HFFc6 (cell line): Measurements from ENCODE around the gene SULT1A1. TPM values are rescaled to one million over a fixed set of nuclear protein-coding genes. Genes with fewer than 3 reads are reported as not detected.
A peak's percentile ranks its signal among the peaks of the same experiment; 100 is the strongest.
"Not testable (repeated sequence)": the region's sequence is repeated elsewhere in the genome, so short reads cannot be mapped to it uniquely, and the experiment has no call there.

Source experiments
- DNase-seq: peaks from one replicate; pipeline ENCODE4 v3.0.0-alpha.2; 2018
- H3K27ac Mint-ChIP-seq: 2 replicates; pipeline ENCODE4 v1.8.0; 2020; ENCODE audit warnings: mild to moderate bottlenecking, mixed read lengths
- H3K27me3 Mint-ChIP-seq: 2 replicates; pipeline ENCODE4 v1.8.0; 2021; ENCODE audit warnings: mild to moderate bottlenecking, moderate library complexity, mixed read lengths; ENCODE audit not compliant: insufficient read depth
- H3K36me3 Mint-ChIP-seq: 2 replicates; pipeline ENCODE4 v1.8.0; 2021; ENCODE audit warnings: low read depth, mixed read lengths
- H3K4me1 Mint-ChIP-seq: 2 replicates; pipeline ENCODE4 v1.8.0; 2020; ENCODE audit warnings: low read depth, mixed read lengths
- H3K4me3 Mint-ChIP-seq: 2 replicates; pipeline ENCODE4 v1.8.0; 2020; ENCODE audit warnings: mild to moderate bottlenecking, moderate library complexity, mixed read lengths
- H3K9me3 Mint-ChIP-seq: 2 replicates; pipeline ENCODE4 v1.8.0; 2020; ENCODE audit warnings: mild to moderate bottlenecking, mixed read lengths
- CTCF ChIP-seq: fragments of 200-600 bp; sonication (generic); IDR thresholded peaks from 2 replicates; pipeline ENCODE4 v1.5.0; 2021; ENCODE audit warnings: antibody characterized with exemption, mild to moderate bottlenecking
- long read RNA-seq: library from polyadenylated mRNA; unstranded; transcript quantifications from one replicate; pipeline ENCODE4 v2.0.0, GENCODE V29; 2019
- total RNA-seq, 6 experiments: library from RNA; stranded (reverse); fragmentation: NEBNext Ultra II Directional; extraction: Animal tissue kit (Norgen Biotek cat#: 25700); gene quantifications; 2 replicates in 1 of 6; 3 replicates in 5 of 6; pipeline ENCODE4 v1.2.3, GENCODE V29; 2021

The SULT1A1 gene
- total RNA-seq: under 1 TPM in 3 of 6 experiments, not detected in 3; 0.17 to 0.30 (median 0.18) TPM
- long read RNA-seq: 0 reads

GRCh38 chr16:28609631-28610594 is at the start of gene SULT1A1:
Gene SULT1A1, minus strand, starts transcription at chr16:28610044. Its CDS starts 1,189 bp downstream, at chr16:28608855.
- no peak for TF ChIP-seq CTCF
- no peaks in the 10 kb centered on the region for H3K4me1 Mint-ChIP-seq
- DNase-seq: no peak
- H3K27me3 Mint-ChIP-seq: peaks cover 37% of the 10 kb centered on the region
- no peak within 1 kb of the TSS for H3K27ac Mint-ChIP-seq
- no peaks in the 10 kb centered on the region for H3K9me3 Mint-ChIP-seq
- H3K4me3 Mint-ChIP-seq: no peak within 1 kb of the TSS
- no peaks in the 10 kb centered on the region for H3K36me3 Mint-ChIP-seq

GRCh38 chr16:28639959-28640358 is 30.1 kb upstream of the SULT1A1 start:
- peaks cover 12% of the 10 kb centered on the region for H3K4me1 Mint-ChIP-seq
- not testable (repeated sequence) for H3K36me3 Mint-ChIP-seq, H3K9me3 Mint-ChIP-seq

GRCh38 chr16:28638359-28638758 is 28.5 kb upstream of the SULT1A1 start:
- H3K27ac Mint-ChIP-seq, H3K9me3 Mint-ChIP-seq, DNase-seq, H3K36me3 Mint-ChIP-seq, H3K27me3 Mint-ChIP-seq, H3K4me3 Mint-ChIP-seq: not testable (repeated sequence)
- H3K4me1 Mint-ChIP-seq: peaks cover 12% of the 10 kb centered on the region

More at GRCh38 chr16:28639959-28640358, 30.1 kb upstream of the SULT1A1 start:
- H3K27me3 Mint-ChIP-seq, H3K4me3 Mint-ChIP-seq, DNase-seq, H3K27ac Mint-ChIP-seq: not testable (repeated sequence)

GRCh38 chr16:28637765-28638164 is 27.9 kb upstream of the SULT1A1 start, which contains the start of gene NPIPB8:
Gene NPIPB8, plus strand, starts transcription at chr16:28638065. Its CDS starts 296 bp downstream, at chr16:28638361.
- not testable (repeated sequence) for DNase-seq, H3K27ac Mint-ChIP-seq, H3K27me3 Mint-ChIP-seq, H3K36me3 Mint-ChIP-seq, H3K9me3 Mint-ChIP-seq, H3K4me3 Mint-ChIP-seq
- peaks cover 12% of the 10 kb centered on the region for H3K4me1 Mint-ChIP-seq

- not testable (repeated sequence) for H3K27ac Mint-ChIP-seq, H3K9me3 Mint-ChIP-seq, H3K4me3 Mint-ChIP-seq, H3K36me3 Mint-ChIP-seq
- Mint-ChIP-seq H3K4me1 (peaks cover 12% of the 10 kb centered on the region), H3K27me3 (peaks cover 12% of the 10 kb centered on the region)
- peak; percentile 69 for DNase-seq
Measured at GRCh38 chr16:28636093-28636823, 26.4 kb upstream of the SULT1A1 start.

GRCh38 chr16:28630905-28631304 is 21.1 kb upstream of the SULT1A1 start:
- peaks cover 17% of the 10 kb centered on the region for H3K27me3 Mint-ChIP-seq
- H3K36me3 Mint-ChIP-seq, DNase-seq, H3K4me1 Mint-ChIP-seq, H3K4me3 Mint-ChIP-seq, H3K27ac Mint-ChIP-seq, H3K9me3 Mint-ChIP-seq: not testable (repeated sequence)

- no peak for DNase-seq
- Mint-ChIP-seq H3K9me3 (no peaks in the 10 kb centered on the region; the same call in 1 of the 2 replicates), H3K36me3 (no peaks in the 10 kb centered on the region), H3K4me1 (no peaks in the 10 kb centered on the region), H3K27me3 (peaks cover 35% of the 10 kb centered on the region), H3K27ac (no peak overlapping the region), H3K4me3 (no peak overlapping the region)
- TF ChIP-seq CTCF: no peak
Measured at GRCh38 chr16:28623172-28623711, 13.4 kb upstream of the SULT1A1 start.

GRCh38 chr16:28622532-28623171 is 12.8 kb upstream of the SULT1A1 start:
- not testable (repeated sequence) for H3K4me1 Mint-ChIP-seq, H3K9me3 Mint-ChIP-seq, H3K27ac Mint-ChIP-seq, H3K36me3 Mint-ChIP-seq, H3K4me3 Mint-ChIP-seq, DNase-seq
- H3K27me3 Mint-ChIP-seq: peaks cover 36% of the 10 kb centered on the region
